ENCODE measurements around the gene LPXN.

LPXN gene

DNA sequence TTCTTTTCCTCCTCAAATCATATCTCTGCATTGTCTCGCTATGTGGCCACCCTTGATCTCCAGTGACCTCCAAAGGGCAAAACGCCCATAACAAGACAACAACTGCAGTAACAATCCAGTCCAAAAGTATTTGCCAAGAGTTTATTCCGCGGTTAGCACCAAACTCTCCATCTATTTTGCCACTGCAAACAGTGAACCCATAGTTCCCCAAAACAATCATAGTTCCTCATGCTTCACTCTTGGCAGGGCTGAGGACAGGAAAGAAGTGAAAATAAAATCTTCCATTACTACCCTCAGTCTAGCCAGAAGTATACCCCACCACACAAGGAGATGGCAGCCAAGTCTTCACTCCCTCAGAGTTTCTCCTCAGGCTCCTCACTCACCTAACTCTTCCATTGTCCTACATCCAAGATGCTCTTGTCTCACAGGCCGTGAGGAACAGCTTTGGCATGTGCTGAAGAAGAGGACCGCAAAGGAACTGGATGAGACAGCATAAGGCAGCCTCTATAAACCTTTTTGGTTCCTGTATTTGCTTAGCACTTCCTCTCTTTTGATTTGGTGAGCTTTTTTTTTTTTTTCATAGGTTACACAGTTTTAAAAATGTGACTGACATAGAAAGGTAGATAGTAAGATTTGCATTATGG, at the start of gene LPXN:
TSS of gene LPXN (minus strand) at position 480 of the 644 bp plus-strand sequence. CDS start at position 396, 84 bp downstream.
- peak; percentile 82 to 89 for DNase-seq

DNA sequence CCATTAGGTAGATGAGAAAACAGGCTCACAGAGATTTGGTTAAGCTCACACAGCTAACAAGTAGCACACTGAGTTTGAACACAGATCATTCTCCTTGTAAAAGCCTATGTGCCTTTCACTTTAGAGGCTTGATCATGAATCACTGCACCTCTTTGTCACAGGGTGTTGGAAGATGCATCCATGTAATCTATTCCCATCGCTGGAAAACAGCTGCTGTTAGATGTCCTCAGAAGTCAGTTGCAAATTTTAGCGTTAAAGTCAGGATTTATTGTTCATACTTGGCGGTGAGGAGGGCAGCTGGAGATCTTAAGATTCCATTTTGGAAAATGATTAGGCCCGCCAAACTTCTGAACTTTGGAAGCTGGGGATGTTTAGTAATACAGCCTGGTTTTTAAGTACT, 49.4 kb upstream of the LPXN start:
- no peak for DNase-seq

DNA sequence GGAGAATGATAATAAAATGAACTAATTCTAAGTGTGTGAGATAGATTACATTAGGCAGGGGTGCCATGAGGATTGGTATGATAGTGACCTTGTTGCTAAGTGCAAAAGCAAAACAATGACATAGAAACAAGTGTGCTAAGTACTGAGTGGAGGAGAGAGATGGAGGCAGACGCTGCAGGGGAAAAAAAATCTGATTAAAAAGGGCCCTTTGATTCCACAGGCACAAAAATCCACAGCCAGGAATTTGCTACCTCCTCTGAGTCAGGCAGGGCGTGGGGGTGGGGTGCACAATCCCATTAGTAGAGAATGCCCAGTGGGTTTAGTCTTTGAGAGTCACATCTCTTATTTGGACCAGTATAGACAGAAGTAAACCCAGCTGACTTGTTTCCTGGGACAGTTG, 46.7 kb upstream of the LPXN start, which contains the start of gene CNTF:
TSS of gene CNTF (plus strand) at position 322 of the 400 bp plus-strand sequence. CDS start 88 bp downstream, outside the sequence.
- no peak for DNase-seq

DNA sequence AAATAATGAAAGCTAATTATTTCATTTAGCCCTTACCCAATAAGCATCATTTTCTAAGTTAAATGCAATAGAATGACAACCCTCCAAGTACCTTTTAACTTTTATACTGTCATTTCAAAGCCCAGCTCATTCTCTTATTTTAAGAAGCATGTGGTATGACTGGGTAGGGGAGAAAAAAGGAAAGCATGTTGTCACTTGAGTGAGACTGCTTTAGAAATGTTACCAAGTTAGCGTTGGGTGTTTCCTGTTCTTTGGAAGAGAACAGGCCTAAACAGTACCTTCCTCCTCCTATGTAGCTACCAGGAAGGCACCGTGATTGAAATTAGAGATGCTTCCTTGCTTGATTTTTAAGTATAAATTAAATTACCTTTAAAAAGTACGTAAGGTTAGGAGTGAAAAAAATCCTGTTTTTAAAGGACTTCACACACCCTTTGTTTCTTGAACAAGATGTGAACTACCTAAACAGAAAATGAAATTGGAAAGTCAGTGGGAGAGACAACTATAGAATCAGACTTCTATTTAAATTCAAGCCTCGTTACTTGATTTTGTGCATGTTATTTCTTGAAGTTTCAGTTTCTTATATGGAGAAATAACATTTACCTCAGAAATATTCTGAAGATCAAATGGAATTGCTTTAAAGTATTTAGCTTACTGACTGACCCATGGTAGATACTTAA, 46.1 kb upstream of the LPXN start:
- DNase-seq, result no peak

DNA sequence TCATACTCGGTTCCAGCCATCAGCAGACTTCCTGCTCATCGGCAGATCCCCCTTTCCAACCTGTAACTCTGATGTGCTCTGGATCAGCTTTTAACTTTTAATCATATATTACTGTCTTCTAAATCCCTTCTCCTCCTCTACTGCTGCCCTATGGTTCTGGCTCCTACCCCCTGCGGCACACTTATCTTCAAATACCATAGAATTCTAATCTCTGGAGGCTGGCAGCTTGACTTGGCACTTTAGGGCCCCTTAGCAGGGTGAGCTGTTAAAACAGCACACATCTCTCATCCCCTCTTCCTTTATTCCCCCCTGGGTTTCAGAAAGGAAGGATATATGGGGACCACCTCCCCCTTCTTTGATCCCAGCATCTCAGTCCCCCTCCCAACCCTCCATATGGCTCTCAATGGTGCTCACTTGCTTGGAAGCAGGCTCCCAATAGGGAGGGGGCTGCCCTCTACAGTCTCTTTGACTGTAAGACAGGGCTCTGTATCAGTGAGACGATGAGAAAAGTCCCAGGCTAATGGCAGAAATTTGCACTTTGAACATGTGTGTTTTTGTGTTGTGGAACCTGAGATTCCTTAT, 42.4 kb upstream of the LPXN start:
- peak in 1 of 2 experiments; percentile 25 for DNase-seq

DNA sequence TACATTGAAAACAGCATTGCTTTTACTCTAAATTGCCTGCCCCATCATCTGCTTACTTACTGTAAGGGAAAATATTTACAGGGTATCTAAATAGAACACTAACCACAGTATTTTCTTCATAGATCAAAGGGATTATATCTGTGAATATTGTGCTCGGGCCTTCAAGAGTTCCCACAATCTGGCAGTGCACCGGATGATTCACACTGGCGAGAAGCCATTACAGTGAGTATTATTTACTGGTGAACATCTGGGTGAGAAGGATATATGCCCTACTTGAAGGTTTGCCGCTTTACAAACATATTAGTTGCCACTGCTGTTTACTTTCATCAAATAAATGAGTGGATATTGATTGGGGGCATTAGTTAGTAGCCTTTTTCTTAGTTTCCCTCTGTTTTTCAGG, 40.9 kb upstream of the LPXN start:
- no peak for DNase-seq

DNA sequence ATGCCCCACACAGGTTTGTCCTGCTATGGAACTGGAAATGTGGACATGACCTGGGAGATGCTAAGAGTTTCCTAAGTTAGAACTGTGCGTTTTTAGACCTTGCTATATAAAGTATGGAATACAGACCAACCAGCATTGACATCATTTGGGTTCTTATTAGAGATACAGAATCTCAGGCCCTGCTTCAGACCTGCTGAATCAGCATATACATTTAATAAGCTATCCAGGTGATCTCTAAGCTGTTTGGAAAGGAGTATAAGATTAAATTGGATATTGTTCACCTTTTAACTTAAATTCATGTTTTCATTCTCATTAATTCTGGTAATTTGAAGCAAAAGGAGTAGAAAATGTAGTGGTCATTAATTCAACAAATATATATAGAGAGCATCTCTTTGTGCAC, 39.9 kb upstream of the LPXN start:
- no peak for DNase-seq

DNA sequence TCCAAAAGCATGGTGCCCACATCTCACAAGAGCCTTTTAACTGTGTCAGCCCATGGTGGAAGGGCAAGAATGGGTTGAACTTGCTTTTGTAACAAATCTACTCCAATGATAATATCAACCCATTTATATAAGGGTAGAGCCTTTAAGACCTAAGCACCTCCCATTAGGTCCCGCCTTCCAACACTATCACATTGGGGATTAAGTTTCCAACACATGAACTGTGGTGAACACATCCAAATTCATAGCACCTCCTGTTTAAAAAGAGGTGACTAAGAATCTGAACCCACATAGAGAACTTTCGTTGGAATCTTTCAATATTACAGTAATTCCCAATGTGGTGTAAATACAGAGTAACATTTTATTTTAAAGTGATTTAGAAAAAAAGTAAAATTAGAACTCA, 37.6 kb upstream of the LPXN start:
- no peak for DNase-seq

DNA sequence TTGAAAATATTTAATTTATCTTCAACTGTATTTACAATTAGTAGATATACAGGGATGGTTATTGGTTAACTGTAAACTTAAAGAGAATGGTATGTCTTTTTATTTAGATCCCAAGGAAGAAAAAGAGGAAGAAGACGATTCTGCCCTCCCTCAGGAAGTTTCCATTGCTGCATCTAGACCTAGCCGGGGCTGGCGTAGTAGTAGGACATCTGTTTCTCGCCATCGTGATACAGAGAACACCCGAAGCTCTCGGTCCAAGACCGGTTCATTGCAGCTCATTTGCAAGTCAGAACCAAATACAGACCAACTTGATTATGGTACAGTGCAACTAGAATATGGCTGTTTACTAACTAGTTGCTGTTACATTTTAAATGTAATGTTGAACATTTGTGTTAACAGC, 34.1 kb upstream of the LPXN start:
- DNase-seq, result peak; percentile 72 to 76

DNA sequence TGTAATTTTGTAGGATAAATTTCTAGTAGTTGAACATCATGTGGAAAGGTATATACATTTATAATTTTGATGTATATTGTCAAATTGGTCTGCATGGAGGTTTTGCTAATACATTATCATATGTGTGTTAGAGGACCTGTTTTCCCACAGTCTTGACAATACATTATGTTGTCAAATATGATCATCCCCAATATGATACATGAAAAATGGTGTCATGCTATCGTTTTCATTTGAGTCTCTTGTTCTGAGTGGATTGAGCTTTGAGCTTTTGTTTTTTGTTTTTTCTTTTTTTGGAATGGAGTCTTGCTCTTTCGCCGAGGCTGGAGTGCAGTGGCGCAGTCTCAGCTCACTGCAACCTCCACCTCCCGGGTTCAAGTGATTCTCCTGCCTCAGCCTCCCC, 32.7 kb upstream of the LPXN start:
- DNase-seq, result no peak

DNA sequence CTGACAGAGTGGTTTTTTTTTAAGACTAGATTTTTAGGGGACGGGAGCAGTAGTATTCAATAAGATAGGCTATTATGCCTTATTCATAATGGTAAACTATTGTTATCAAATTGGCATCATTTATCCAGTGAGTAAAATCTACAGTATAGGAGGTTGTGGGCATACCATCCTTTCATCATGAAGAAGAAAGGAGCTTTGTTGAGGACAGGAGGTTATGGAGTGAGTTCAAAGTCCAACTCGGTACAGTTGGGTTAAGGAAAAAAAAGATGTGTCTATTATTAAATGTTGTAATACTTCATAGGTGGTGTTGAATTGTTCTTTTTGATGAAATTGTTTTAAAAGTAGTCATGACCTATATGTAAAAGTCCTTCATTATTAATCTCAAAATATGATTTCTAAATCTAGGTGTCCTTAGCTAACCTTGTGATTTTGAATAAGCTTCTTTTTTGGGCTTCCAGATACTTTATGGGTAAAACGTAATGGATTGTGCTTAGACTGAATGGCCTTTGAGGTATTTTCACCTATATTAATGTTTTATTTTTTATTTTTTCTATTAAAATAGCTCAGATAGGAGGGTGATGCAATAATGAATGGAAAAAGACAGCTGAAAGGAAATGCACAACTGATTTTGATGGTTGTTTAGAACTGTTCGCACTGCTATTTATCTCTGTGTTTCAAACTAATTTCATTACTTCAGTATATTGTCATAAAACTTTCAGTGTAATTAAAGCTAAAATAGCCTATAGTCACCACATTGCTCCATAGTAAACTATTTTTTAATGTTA, 31.5 kb upstream of the LPXN start:
- no peak for DNase-seq

DNA sequence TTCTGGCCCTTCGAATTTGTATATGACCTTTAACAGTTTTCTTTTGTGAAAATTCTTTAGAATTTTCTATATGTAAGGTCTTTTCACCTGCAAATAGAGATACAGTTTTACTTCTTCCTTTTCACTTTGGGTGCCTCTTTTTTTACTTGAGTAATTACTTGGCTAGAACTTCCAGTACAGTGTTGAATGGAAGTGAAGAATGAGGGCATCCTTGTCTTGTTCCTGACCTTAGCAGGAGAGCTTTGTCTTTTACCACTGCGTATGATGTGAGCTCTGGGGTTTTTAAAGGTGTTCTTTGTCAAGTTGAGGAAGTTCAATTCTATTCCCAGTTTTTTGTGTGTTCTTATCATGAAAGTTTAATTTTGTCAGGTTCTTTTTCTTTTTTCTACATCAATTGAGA, 24.9 kb upstream of the LPXN start:
- no peak for DNase-seq

DNA sequence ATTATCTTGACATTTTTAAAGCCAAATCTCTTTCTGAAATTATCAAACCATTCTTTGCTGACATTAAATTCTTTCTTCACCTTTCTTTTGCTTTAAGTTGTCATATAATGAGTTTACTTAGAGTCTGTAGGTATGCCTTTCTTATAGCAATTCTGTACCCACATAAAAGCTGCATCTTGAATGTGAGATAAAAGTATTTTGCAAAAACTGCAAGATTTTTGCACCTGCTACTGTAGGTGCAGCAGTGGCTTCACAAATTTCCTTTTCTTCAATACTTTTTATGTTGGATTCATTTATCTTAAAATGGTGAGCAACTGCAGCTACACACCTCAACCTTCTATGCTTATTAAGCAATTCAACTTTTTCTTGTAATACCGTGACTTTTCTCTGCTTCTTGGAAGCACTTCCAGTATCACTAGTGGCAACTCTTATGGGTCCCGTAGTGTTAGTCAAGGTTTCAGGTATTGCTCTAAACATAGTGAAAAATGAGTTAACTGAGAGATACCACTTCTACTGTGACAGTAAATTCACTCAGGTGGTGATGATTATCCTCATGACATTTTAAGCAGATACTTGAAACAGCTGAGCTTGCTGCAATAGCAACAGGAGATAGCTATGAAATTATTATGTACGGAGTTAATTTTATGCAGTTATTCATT, 22.0 kb upstream of the LPXN start:
- no peak for DNase-seq

DNA sequence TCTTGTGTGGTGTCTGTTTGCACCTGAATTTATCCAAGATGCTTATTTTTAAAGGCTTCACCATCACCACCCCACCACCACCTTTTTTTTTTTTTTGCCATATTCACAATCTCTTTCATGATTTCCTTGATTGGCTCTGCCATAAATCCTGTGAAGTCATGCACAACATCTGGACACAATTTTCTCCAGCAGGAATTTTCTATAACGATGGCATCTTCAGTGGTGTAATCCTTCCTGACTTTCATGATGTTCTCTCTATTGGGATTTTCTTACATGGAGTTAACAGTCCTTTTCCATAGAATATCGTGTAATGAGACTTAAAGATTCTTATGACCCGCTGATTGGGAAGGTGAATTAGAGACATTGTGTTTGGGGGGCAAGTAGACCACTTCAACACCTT, 21.0 kb upstream of the LPXN start:
- DNase-seq, result no peak

DNA sequence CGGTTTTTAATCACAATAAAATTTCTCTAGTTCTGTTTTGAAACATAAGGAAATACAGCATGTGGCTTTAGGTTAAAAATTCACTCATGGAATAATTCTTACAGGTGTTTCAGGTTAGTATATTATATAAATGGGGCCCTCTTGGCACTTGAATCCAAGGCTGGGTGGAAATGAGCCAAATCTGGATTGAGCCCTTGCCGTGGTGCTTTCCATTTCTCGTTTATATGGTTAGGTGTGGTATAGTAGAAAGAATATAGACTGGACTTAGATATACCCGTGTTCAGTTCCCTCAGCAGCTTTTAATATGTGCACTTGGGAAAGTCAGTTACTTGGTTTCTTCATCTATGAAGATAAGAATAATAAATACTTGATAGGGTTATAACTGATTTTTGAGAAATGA, 19.2 kb upstream of the LPXN start:
- no peak for DNase-seq

DNA sequence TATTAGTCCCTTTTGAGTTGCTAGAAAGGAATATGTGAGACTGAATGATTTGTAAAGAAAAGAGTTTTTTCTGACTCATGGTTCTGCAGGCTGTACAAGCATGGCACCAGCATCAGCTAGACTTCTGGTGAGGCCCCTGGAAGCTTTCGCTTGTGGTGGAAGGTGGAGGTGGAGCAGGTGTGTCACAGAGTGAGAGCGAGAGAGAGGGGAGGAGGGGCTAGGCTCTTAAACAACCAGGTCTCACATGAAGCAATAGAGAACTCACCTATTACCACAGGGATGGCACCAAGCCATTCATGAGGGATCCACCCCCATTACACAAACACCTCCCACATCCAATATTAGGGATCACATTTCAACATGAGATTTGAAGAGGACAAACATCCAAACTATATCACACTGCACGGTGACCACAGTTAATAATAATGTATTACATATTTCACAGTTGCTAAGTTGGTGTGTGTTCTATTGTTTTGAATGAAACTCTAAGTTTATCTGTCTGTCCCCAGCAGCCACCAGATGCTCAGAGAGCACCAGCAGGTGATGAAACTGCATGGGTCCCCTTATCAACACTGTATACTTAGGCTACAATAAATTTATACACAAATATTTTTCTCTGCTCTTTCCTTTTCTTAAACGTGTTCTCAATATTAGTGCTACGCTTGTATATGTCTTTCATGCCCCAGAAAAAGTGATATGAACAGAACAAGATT, 17.3 kb upstream of the LPXN start:
- no peak for DNase-seq

DNA sequence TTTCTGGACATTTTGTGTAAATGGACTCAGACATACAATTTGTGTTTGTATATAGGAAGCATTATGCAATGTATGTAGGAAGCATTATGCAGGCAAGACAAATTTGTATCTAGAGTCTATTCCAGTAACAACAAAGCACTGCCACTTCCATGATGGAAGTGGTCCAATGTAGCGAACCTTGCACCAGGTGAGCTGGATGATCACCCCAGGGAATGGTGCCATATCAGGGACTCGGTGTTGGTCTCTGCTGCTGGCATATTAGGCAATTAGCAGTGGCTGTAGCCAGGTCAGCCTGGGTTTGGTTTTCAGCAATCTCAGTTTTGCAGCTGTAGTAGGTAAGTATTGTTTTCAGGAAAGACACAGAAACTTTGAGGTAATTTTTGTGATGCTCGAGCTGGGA, 16.0 kb upstream of the LPXN start:
- no peak for DNase-seq

DNA sequence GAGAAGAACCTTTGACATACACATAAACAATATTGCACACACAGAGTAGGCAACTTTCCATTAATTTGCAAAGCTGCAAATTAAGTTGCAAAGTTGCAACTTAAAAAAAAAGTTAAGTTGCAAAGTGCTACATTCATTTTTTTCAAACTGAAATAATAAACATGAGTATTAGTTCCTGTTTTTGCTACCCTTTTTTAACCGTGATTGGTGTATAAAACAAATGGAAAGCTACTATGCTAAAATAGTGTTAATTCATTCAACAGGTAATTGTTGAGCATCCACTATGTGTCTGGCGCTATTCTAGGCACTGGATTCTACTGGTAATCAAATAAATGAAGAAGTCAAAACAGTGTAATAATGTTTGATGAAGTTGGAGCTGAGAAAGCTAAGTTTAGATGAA, 11.3 kb upstream of the LPXN start:
- DNase-seq, result peak in 1 of 2 experiments; percentile 26

DNA sequence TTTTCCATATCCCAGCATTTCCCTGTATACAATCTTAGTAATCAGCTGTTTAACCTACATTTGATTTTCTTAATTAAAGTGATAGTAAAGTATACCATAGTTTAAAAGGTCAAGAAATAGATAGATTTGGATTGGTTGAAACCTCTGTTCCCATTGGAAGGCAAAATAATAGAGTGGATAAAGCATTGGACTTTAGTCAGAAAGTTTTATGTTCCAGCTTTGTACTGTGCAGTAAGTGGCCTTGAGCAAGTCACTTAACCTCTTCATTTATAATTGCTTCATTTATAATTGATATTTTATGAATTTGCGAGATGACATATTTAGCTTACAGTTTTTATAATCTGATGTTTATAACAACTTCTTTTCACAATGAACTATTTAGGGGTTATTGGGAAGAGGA, 6.8 kb upstream of the LPXN start:
- no peak for DNase-seq

DNA sequence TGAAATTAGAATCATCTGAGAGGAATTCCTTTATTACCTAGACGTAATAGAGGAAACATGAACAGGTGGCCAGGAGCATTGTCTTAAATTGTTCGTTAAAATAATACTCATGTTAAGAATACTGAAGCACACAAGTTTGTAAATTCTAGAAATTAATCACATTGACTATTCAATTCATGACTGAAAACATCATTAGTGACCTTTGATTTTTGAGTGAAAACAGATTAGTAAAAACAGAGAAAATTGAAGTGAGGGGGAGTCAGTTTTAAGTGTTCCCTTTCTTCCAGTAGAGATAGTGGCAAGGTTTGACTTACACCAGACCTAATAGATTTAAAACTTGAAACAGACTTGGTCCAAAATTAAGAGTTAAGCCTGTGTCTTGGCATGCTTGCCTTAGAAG, 4.7 kb upstream of the LPXN start:
- no peak for DNase-seq

DNA sequence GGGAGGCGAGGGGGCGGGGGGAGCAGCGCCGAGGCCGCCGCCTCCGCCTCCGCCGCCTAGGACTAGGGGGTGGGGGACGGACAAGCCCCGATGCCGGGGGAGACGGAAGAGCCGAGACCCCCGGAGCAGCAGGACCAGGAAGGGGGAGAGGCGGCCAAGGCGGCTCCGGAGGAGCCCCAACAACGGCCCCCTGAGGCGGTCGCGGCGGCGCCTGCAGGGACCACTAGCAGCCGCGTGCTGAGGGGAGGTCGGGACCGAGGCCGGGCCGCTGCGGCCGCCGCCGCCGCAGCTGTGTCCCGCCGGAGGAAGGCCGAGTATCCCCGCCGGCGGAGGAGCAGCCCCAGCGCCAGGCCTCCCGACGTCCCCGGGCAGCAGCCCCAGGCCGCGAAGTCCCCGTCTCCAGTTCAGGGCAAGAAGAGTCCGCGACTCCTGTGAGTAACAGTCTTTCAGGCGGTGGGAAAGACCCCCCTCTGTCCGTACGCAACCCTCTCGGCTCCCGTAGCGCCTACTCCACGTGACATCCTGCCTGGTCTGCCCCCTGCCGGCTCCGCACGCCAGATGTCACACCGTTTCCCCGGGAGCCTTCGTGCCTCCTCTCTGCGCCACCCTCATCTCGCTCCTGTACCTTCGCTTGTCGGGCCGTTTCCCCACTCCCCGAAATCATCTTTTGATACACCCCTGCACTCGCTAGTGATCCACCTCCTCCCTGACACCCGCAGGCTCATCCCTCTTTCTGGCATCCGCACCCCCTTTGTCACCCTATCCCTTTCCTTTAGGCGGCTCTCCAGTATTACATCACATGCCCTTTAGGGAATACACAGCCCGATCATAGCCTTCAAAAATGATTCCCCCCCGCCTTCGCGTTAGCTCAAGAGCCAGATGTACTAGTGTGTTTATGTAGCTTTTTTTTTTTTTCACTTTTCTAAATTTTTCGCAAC, 3.8 kb upstream of the LPXN start:
- peak; percentile 91 to 93 for DNase-seq
